ENCODE data around the gene ABCC4. TPM values are rescaled to one million over a fixed set of nuclear protein-coding genes. Genes with fewer than 3 reads are reported as not detected.

ABCC4 gene
- total and polyA plus RNA-seq, 2 experiments from 2014 or later = 4.3 to 12.2 TPM

GRCh38 chr13:95019886-95020285 lies 281.4 kb downstream of the ABCC4 start (continued):
- TF ChIP-seq ZNF462 (CRISPR knock-in tag; IDR thresholded peaks at IDR 0.05) (no peak), EZH2 (IDR thresholded peaks at IDR 0.05; ENCODE audit: low read depth, unreplicated experiment) (no peak), CREB1 (CRISPR knock-in tag; IDR thresholded peaks at IDR 0.05; ENCODE audit: low read depth) (no peak), CTCF (conservative IDR thresholded peaks at IDR 0.05; ENCODE audit: low read depth in 2 of 2) (no peak), ETS1 (IDR thresholded peaks at IDR 0.05) (no peak)

- Histone ChIP-seq H3K79me2 (replicated peaks; ENCODE audit: insufficient read depth) (no peaks in the 10 kb centered on the region), H4K20me1 (replicated peaks; ENCODE audit: insufficient read depth) (no peaks in the 10 kb centered on the region), H2AFZ (no peak overlapping the region), H3K27ac (ENCODE audit: low read depth) (no peak overlapping the region), H3K4me1 (ENCODE audit: insufficient read depth) (peaks cover 17% of the 10 kb centered on the region), H3K9me2 (ENCODE audit: insufficient read depth) (no peaks in the 10 kb centered on the region; the same call in 1 of the 2 replicates), H3K4me3 (no peak overlapping the region), H3K4me2 (no peak overlapping the region), H3F3A (replicated peaks; ENCODE audit: low read depth) (no peaks in the 10 kb centered on the region; the same call in 1 of the 2 replicates), H3K27me3 (ENCODE audit: insufficient read depth) (peaks cover 8% of the 10 kb centered on the region; the same call in 1 of the 2 replicates), H3K36me3 (ENCODE audit: insufficient read depth) (no peaks in the 10 kb centered on the region)
- ATAC-seq (no peak), DNase-seq (ENCODE audit: low spot score) (no peak)
- Mint-ChIP-seq H3K9me3 (no peaks in the 10 kb centered on the region), H3K4me1 (peaks cover 17% of the 10 kb centered on the region), H3K27ac (no peak overlapping the region), H3K27me3 (ENCODE audit: insufficient read depth, low read depth, poor library complexity) (peaks cover 3% of the 10 kb centered on the region), H3K36me3 (ENCODE audit: low read depth) (no peaks in the 10 kb centered on the region), H3K4me3 (no peak overlapping the region)
- TF ChIP-seq NANOG (IDR thresholded peaks at IDR 0.05; ENCODE audit: borderline replicate concordance) (no peak), JUNB (IDR thresholded peaks at IDR 0.05; ENCODE audit: unreplicated experiment) (no peak), CREB1 (CRISPR knock-in tag; IDR thresholded peaks at IDR 0.05; ENCODE audit: low read depth) (no peak), REST (IDR thresholded peaks at IDR 0.05; ENCODE audit: unreplicated experiment) (no peak)
Observed at GRCh38 chr13:95007322-95007721, 293.9 kb downstream of the ABCC4 start.
